Stimulated activated CD8-positive, alpha-beta memory T cell treated with anti-CD3 and anti-CD28 coated beads, Interleukin-7, amount 100 ng/mL, for 24 hours (primary cell): ENCODE data around the gene SPART.

ENCODE experiments used
- DNase-seq: peaks from one replicate; pipeline ENCODE4 v3.0.0-alpha.2; 2020; ENCODE audit warnings: low read depth

Gene SPART

DNA sequence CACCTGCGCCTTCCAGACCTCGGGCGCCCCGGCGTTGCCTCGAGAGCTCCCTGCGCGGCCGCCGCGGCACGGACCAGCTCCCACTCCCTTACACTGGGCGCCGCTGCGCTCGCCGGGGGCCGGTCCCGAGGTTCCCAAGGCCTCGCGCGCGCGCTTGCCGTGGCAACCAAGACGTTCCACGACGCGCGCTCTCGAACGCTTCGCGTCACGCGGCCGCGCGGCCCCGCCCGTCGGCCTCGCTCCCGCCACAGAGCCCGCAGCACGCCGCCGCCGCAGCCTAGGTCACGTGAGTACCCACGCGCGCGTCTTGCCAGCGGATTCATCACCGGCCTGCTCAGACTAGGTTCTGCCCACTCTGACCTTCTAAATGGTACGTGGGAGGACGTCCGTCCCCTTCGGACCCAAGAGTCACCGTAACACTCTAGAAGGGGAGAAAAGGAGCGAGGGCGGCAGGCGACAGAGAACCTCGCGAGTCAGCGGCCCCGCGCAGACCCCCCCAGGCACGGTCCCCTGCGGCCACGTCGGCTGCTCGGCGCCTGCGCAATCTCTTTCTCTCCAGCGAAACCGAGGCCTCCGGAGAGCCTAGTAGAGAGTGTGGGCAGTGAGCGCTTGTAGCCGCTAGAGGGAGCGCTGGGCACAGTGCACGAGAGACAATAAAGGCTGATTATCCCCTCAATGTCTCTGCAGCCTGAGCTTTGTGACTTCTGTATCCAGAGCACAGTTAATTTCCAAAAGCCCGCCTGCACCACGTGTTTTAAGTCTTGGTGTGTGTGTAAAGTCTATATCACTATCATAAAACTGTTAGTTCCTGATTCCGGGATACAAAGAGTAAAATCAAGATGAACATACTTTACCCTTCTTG lies at the start of gene SPART:
TSS of gene SPART (minus strand) at position 173 of the 862 bp plus-strand sequence. CDS start 10,564 bp downstream, outside the sequence.
- peak; percentile 64 for DNase-seq

DNA sequence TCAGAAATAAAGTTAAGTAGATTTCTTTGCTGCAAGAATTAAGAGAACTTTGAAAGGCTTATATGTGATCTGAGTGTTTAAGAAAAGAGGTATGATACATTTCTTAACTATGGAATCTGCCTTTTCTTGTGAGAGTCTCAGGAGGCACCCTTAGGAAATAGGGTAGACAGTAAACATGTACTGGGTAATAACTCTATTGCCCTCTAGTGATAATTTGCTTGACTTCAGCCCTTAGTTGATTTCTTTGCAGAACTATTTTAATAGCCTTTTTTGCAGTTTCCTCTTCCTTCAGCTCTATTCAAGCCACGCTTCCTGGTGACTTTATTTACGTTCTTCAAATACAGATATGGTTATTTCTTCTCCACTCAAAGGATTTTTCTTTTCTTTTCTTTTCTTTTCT lies 49.1 kb upstream of the SPART start:
- DNase-seq, result no peak

- no peak for DNase-seq
These were observed 39.3 kb upstream of the SPART start for GRCh38 chr13:36385489-36385888.

- DNase-seq, result no peak
These were observed 35.8 kb upstream of the SPART start for GRCh38 chr13:36382030-36382429.

GRCh38 chr13:36377826-36378468 lies 31.8 kb upstream of the SPART start:
- DNase-seq, result no peak

DNA sequence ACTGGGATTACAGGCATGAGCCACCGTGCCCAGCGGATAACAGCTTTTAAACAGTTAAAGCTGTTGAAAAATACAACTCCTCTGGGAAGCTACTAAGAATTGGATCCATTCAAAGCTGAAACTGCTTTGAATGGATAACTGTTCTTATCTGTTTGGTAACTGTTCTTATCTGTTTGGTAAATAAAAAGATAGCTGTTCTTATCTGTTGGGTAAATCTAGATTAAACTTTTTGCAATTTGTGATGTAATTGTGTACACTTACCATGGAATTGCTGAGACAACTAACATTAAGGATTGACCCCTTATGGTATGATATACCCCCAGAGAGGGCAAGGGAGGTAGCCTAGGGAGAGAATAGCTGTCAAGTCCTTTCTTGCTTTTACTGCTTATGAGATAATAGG lies 27.9 kb upstream of the SPART start:
- DNase-seq, result no peak

DNA sequence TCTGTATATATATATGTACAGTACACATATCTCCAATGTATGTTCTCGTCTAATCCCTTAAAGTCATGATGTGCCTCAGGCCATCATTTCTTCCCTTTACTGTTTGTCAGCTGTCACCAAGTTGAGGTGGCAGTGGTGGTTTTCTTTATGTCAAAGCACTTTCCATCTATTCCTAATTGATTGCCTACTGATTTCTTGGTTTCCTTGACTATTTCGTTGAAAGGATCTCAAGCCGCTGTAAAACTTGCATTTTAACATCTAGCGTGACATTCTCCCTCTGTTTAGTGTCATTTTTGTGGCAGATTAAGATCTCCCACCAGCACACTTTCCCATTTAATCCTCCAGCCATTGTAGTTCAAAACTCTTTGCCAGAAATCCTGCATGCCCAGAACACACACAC lies 25.0 kb upstream of the SPART start:
- DNase-seq, result no peak

GRCh38 chr13:36370108-36370429 lies 23.9 kb upstream of the SPART start:
- no peak for DNase-seq

DNA sequence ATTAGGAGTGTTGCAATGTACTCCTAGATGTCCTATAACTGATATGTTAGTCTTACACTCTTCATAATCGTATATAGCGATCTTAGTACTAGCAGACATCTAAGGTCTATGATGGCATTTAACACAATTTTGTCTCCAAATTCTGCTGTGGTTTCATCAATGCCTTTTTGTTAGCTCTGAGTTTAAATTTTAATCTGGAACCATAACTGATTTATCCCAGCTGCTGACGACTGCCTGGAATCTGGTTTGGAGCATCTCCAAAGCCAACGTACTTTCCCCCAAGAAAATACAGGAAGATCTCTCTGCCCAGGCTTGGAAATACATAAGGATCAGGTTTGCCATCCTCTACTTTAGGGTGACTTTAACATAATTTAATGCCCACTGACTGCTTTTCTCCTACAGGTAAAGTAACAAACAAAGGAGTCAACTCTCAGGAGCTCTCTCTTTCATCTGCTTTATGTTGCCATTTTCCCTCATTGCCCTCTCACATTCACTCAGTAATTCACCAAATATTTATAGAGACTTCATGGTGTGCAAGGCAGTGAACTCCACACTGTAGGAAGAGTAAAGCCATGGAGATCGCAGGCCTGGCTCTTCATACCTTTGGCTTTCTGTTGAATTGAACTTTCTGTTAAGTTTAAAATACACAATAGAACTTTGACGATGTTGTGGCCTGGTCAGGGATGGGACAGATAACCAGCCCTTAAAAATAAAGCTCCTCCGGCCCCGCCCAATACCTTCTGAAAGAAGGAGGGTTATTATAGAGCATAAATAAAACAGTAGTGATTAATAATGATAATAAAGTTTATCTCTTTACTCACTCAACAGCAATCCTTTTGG lies 23.3 kb upstream of the SPART start:
- no peak for DNase-seq

GRCh38 chr13:36366031-36366430 lies 19.8 kb upstream of the SPART start:
- DNase-seq, result no peak

- DNase-seq, result no peak
These were observed 17.2 kb upstream of the SPART start for GRCh38 chr13:36363366-36363863.

DNA sequence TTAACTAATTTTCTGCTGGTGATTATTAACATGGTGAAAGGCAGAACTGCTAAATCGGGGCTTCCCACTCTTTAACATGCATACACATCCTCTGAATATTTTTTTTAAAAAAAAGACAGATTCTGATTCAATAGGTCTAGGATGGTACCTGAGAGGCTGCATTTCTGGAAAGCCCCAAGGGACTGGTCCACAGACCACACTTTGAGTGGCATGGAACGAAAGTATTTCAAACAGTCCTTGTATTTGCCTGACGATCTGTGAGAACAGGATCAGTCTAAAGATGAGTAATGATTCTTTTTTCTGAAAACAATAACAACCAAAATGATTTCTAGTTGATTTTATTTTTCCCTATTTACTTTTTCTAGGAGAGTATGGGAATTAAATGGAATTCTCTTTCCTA lies 16.7 kb upstream of the SPART start:
- DNase-seq, result no peak

- no peak for DNase-seq
These were observed 16.1 kb upstream of the SPART start for GRCh38 chr13:36362251-36362650.

DNA sequence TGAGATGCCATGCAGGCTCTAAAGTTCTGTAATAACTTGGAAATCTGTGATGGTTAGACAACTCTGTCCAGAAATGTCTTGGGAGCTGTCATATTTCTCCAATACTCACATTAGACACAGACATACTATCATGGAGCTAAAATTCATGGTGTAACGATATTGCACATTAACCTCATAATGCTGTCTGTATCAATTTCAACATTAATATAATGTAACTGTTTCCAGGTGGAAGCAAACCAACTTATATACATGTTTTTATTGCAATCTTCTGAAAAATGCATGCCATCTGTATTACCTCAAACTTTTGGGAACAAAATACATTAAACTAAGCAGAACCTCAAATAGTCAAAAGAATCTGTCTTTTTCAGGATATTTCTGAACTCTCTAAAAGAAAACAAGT lies 14.7 kb upstream of the SPART start:
- DNase-seq, result no peak

- DNase-seq, result no peak
These were observed 13.2 kb upstream of the SPART start for GRCh38 chr13:36359301-36359950.

- no peak for DNase-seq
These were observed 12.1 kb upstream of the SPART start for GRCh38 chr13:36358175-36358718.

GRCh38 chr13:36357692-36358091 lies 11.5 kb upstream of the SPART start:
- no peak for DNase-seq

- no peak for DNase-seq
These were observed 11.0 kb upstream of the SPART start for GRCh38 chr13:36357231-36357630.

GRCh38 chr13:36356058-36356457 lies 9.9 kb upstream of the SPART start:
- DNase-seq, result no peak

- no peak for DNase-seq
These were observed 9.4 kb upstream of the SPART start for GRCh38 chr13:36355632-36356031.

GRCh38 chr13:36354842-36355623 lies 8.8 kb upstream of the SPART start:
- DNase-seq, result no peak
